ENCODE results near the gene PRKG2.

Gene PRKG2

GRCh38 chr4:81257021-81257420 is 42.0 kb upstream of the PRKG2 start:
- TF ChIP-seq TAF1 (IDR thresholded peaks at IDR 0.05; ENCODE audit: borderline replicate concordance, insufficient read depth, low read length) (no peak), POLR2AphosphoS5 (IDR thresholded peaks at IDR 0.05; ENCODE audit: low read depth, low read length) (no peak), SIN3A (IDR thresholded peaks at IDR 0.05; ENCODE audit: borderline replicate concordance, insufficient read depth, low read length) (no peak), REST (IDR thresholded peaks at IDR 0.05; ENCODE audit: insufficient read depth in 1 of 2, low read depth in 2 of 2, low read length in 2 of 2) (no peak), FOXP2 (optimal IDR thresholded peaks at IDR 0.05; ENCODE audit: borderline replicate concordance, extremely low read depth, extremely low read length, insufficient read depth) (no peak)

- TF ChIP-seq POLR2AphosphoS5 (IDR thresholded peaks at IDR 0.05; ENCODE audit: low read depth, low read length) (no peak), SIN3A (IDR thresholded peaks at IDR 0.05; ENCODE audit: borderline replicate concordance, insufficient read depth, low read length) (no peak), TAF1 (IDR thresholded peaks at IDR 0.05; ENCODE audit: borderline replicate concordance, insufficient read depth, low read length) (no peak), REST (IDR thresholded peaks at IDR 0.05; ENCODE audit: insufficient read depth in 1 of 2, low read depth in 2 of 2, low read length in 2 of 2) (no peak), FOXP2 (optimal IDR thresholded peaks at IDR 0.05; ENCODE audit: borderline replicate concordance, extremely low read depth, extremely low read length, insufficient read depth) (no peak)
These were observed 41.3 kb upstream of the PRKG2 start for GRCh38 chr4:81256059-81256970.

- no peak for TF ChIP-seq FOXP2 (optimal IDR thresholded peaks at IDR 0.05; ENCODE audit: borderline replicate concordance, extremely low read depth, extremely low read length, insufficient read depth)
- TF ChIP-seq TAF1 (IDR thresholded peaks at IDR 0.05; ENCODE audit: borderline replicate concordance, insufficient read depth, low read length): no peak
- no peak for TF ChIP-seq POLR2AphosphoS5 (IDR thresholded peaks at IDR 0.05; ENCODE audit: low read depth, low read length)
- no peak for TF ChIP-seq REST (IDR thresholded peaks at IDR 0.05; ENCODE audit: insufficient read depth in 1 of 2, low read depth in 2 of 2, low read length in 2 of 2)
- no peak for TF ChIP-seq SIN3A (IDR thresholded peaks at IDR 0.05; ENCODE audit: borderline replicate concordance, insufficient read depth, low read length)
These were observed 40.5 kb upstream of the PRKG2 start for GRCh38 chr4:81255524-81255923.

- TF ChIP-seq TAF1 (IDR thresholded peaks at IDR 0.05; ENCODE audit: borderline replicate concordance, insufficient read depth, low read length) (no peak), FOXP2 (optimal IDR thresholded peaks at IDR 0.05; ENCODE audit: borderline replicate concordance, extremely low read depth, extremely low read length, insufficient read depth) (no peak), POLR2AphosphoS5 (IDR thresholded peaks at IDR 0.05; ENCODE audit: low read depth, low read length) (no peak), SIN3A (IDR thresholded peaks at IDR 0.05; ENCODE audit: borderline replicate concordance, insufficient read depth, low read length) (no peak), REST (IDR thresholded peaks at IDR 0.05; ENCODE audit: insufficient read depth in 1 of 2, low read depth in 2 of 2, low read length in 2 of 2) (no peak)
These were observed 35.4 kb upstream of the PRKG2 start for GRCh38 chr4:81250430-81250829.
